H1 (cell line): ENCODE data around the gene SLC13A4. TPM values are rescaled to one million over a fixed set of nuclear protein-coding genes. Genes with fewer than 3 reads are reported as not detected.

Experiments used
- CTCF ChIA-PET: fragments of 300-600 bp; sonication (Branson Sonifier 250); formaldehyde crosslinking; loops from one replicate; lab custom pipeline; 2021; ENCODE audit not compliant: partially characterized antibody; lab: Charles Lee
- POLR2A ChIA-PET: fragments of 300-600 bp; sonication (Branson Sonifier 250); formaldehyde crosslinking; loops from one replicate; lab custom pipeline; 2021; ENCODE audit warnings: inconsistent platforms; ENCODE audit not compliant: partially characterized antibody; lab: Charles Lee
- DNase-seq, 2 experiments: peaks; one replicate each; pipeline versions ENCODE4 v3.0.0 to v3.0.0-alpha.2; 2010 to 2022; ENCODE audit warnings: low spot score in 2 of 2, low read depth in 1 of 2, mixed read lengths in 1 of 2
- FAIRE-seq: peaks from 2 replicates; lab custom pipeline; 2011; peaks lifted over from hg19 to GRCh38; lab: Jason Lieb, UNC
- H2AFZ ChIP-seq: 2 replicates; pipeline ENCODE4 v1.8.1; 2012; ENCODE audit warnings: low read length, inconsistent platforms
- H2AK5ac ChIP-seq: 2 replicates; pipeline ENCODE4 v1.6.1; 2013; ENCODE audit warnings: low read depth, low read length
- H2BK120ac ChIP-seq: replicated peaks from 2 replicates; pipeline ENCODE3; 2013; ENCODE audit warnings: low read depth, low read length, inconsistent platforms
- H2BK12ac ChIP-seq: 2 replicates; pipeline ENCODE4 v1.6.1; 2013; ENCODE audit warnings: low read depth, low read length
- H2BK15ac ChIP-seq: 2 replicates; pipeline ENCODE4 v1.6.1; 2013; ENCODE audit warnings: low read length
- H2BK20ac ChIP-seq: 2 replicates; pipeline ENCODE4 v1.6.1; 2013; ENCODE audit warnings: low read length
- H2BK5ac ChIP-seq: 2 replicates; pipeline ENCODE4 v1.6.1; 2013; ENCODE audit warnings: low read depth, low read length
- H3K14ac ChIP-seq: 2 replicates; pipeline ENCODE4 v1.6.1; 2013; ENCODE audit warnings: inconsistent platforms; ENCODE audit not compliant: insufficient read length
- H3K18ac ChIP-seq: 2 replicates; pipeline ENCODE4 v1.6.1; 2013; ENCODE audit warnings: low read length; ENCODE audit errors: extremely low read depth
- H3K23ac ChIP-seq: 2 replicates; pipeline ENCODE4 v1.6.1; 2013; ENCODE audit warnings: inconsistent platforms; ENCODE audit not compliant: insufficient read length
- H3K23me2 ChIP-seq: 2 replicates; pipeline ENCODE4 v1.6.1; 2013; ENCODE audit warnings: low read depth, low read length
- H3K27ac ChIP-seq: 2 replicates; pipeline ENCODE4 v1.6.1; 2011; ENCODE audit warnings: low read depth, low read length, inconsistent platforms
- H3K27me3 ChIP-seq, 4 experiments: replicated peaks in 1 of 4; 1 replicate in 1 of 4; 2 replicates in 3 of 4; pipeline versions ENCODE4 v1.6.1 to v1.8.1; 2011 to 2013; ENCODE audit warnings: low read length in 3 of 4, mild to moderate bottlenecking in 3 of 4, inconsistent platforms in 2 of 4, mixed read lengths in 2 of 4, moderate library complexity in 1 of 4; ENCODE audit not compliant: control insufficient read depth in 3 of 4, insufficient read depth in 3 of 4; ENCODE audit errors: extremely low read depth in 1 of 4
- H3K36me3 ChIP-seq, 4 experiments: 2 replicates each; pipeline versions ENCODE4 v1.6.1 to v1.8.1; 2011 to 2013; ENCODE audit warnings: mild to moderate bottlenecking in 4 of 4, low read length in 3 of 4, moderate library complexity in 2 of 4, control low read depth in 1 of 4, inconsistent platforms in 1 of 4; ENCODE audit not compliant: insufficient read depth in 4 of 4, control insufficient read depth in 2 of 4
- H3K4ac ChIP-seq: replicated peaks from 2 replicates; pipeline ENCODE3; 2013; ENCODE audit warnings: low read length, low read depth, mixed read lengths, inconsistent platforms; ENCODE audit not compliant: insufficient read length
- H3K4me1 ChIP-seq, 4 experiments: replicated peaks in 1 of 4; 1 replicate in 1 of 4; 2 replicates in 3 of 4; pipeline versions ENCODE4 v1.6.1 to v1.8.1; 2011 to 2013; ENCODE audit warnings: low read length in 3 of 4, inconsistent platforms in 2 of 4, mixed read lengths in 1 of 4; ENCODE audit not compliant: insufficient read depth in 4 of 4, control insufficient read depth in 3 of 4
- H3K4me2 ChIP-seq, 2 experiments: 2 replicates each; pipeline versions ENCODE4 v1.6.1 to v1.8.1; 2011 to 2013; ENCODE audit warnings: low read depth in 2 of 2, low read length in 2 of 2, control low read depth in 1 of 2, inconsistent platforms in 1 of 2, mild to moderate bottlenecking in 1 of 2; ENCODE audit not compliant: insufficient read depth in 1 of 2
- H3K4me3 ChIP-seq, 4 experiments: fragments of 200-600, 300-600 bp in 1 of 4; sonication (generic), shearing (Covaris generic), sonication (Bioruptor Twin) in 1 of 4; 2 replicates each; pipeline versions ENCODE4 v1.5.1 to v1.8.1; 2011 to 2016; ENCODE audit warnings: low read length in 4 of 4, low read depth in 3 of 4, control low read depth in 2 of 4, inconsistent platforms in 2 of 4, mild to moderate bottlenecking in 2 of 4, mixed read lengths in 1 of 4, moderate library complexity in 1 of 4; ENCODE audit not compliant: insufficient read depth in 2 of 4; ENCODE audit errors: extremely low read depth in 1 of 4
- H3K56ac ChIP-seq: replicated peaks from 2 replicates; pipeline ENCODE3; 2013; ENCODE audit warnings: low read depth, mild to moderate bottlenecking, mixed read lengths, low read length, inconsistent platforms; ENCODE audit not compliant: insufficient read length
- H3K79me1 ChIP-seq: 2 replicates; pipeline ENCODE4 v1.6.1; 2013; ENCODE audit warnings: low read depth, low read length, control low read depth
- H3K79me2 ChIP-seq, 2 experiments: 2 replicates each; pipeline versions ENCODE4 v1.6.1 to v1.8.1; 2012 to 2013; ENCODE audit warnings: low read length in 2 of 2, mild to moderate bottlenecking in 2 of 2, inconsistent platforms in 1 of 2; ENCODE audit not compliant: insufficient read depth in 2 of 2, control insufficient read depth in 1 of 2
- H3K9ac ChIP-seq, 4 experiments: replicated peaks in 1 of 4; 1 replicate in 1 of 4; 2 replicates in 3 of 4; pipeline versions ENCODE4 v1.6.1 to v1.8.1; 2011 to 2013; ENCODE audit warnings: low read depth in 3 of 4, low read length in 3 of 4, control low read depth in 2 of 4, mild to moderate bottlenecking in 2 of 4, moderate library complexity in 2 of 4, inconsistent platforms in 1 of 4; ENCODE audit errors: extremely low read depth in 1 of 4
- H3K9me3 ChIP-seq, 2 experiments: 2 replicates each; pipeline versions ENCODE4 v1.6.1 to v1.8.1; 2012 to 2013; ENCODE audit warnings: mild to moderate bottlenecking in 2 of 2, moderate library complexity in 2 of 2, control low read depth in 1 of 2, inconsistent platforms in 1 of 2, low read depth in 1 of 2, low read length in 1 of 2, mixed read lengths in 1 of 2; ENCODE audit not compliant: insufficient read depth in 2 of 2
- H4K20me1 ChIP-seq, 2 experiments: replicated peaks in 1 of 2; 2 replicates each; pipeline versions ENCODE3 to v1.8.1; 2011 to 2013; ENCODE audit warnings: inconsistent platforms in 2 of 2, low read length in 2 of 2, mild to moderate bottlenecking in 1 of 2; ENCODE audit not compliant: insufficient read depth in 2 of 2, control insufficient read depth in 1 of 2
- H4K5ac ChIP-seq: 2 replicates; pipeline ENCODE4 v1.6.1; 2013; ENCODE audit warnings: low read length, low read depth, mixed read lengths, inconsistent platforms; ENCODE audit not compliant: insufficient read length
- H4K8ac ChIP-seq: 2 replicates; pipeline ENCODE4 v1.8.0; 2013; ENCODE audit warnings: mild to moderate bottlenecking, moderate library complexity, low read length, inconsistent platforms; ENCODE audit not compliant: insufficient read depth; ENCODE audit errors: extremely low read depth
- H4K91ac ChIP-seq: replicated peaks from 2 replicates; pipeline ENCODE3; 2013; ENCODE audit warnings: low read length, mixed read lengths, inconsistent platforms; ENCODE audit not compliant: insufficient read length
- ATF2 ChIP-seq: IDR thresholded peaks from 2 replicates; pipeline ENCODE4 v1.6.1; 2012; ENCODE audit warnings: low read length, inconsistent platforms
- CBX8 ChIP-seq: fragments of 300-800, 300-1000 bp; sonication (generic); IDR thresholded peaks from 2 replicates; pipeline ENCODE4 v1.7.1; 2016; ENCODE audit warnings: low read depth, low read length, borderline replicate concordance
- CHD1 ChIP-seq: IDR thresholded peaks from 2 replicates; pipeline ENCODE4 v1.6.1; 2012; ENCODE audit warnings: low read depth, low read length, improper control_type of control experiment
- CREB1 ChIP-seq: IDR thresholded peaks from 2 replicates; pipeline ENCODE4 v1.6.1; 2012; ENCODE audit warnings: inconsistent platforms
- GABPA ChIP-seq: IDR thresholded peaks from 2 replicates; pipeline ENCODE4 v1.6.1; 2011; ENCODE audit warnings: mild to moderate bottlenecking, low read length, moderate library complexity, borderline replicate concordance; ENCODE audit not compliant: insufficient read depth
- JUND ChIP-seq: IDR thresholded peaks from 2 replicates; pipeline ENCODE4 v1.6.1; 2011; ENCODE audit warnings: mild to moderate bottlenecking, improper control_type of control experiment, low read length
- NANOG ChIP-seq: IDR thresholded peaks from 2 replicates; pipeline ENCODE4 v1.6.1; 2011; ENCODE audit warnings: low read length, low read depth, mild to moderate bottlenecking, inconsistent platforms; ENCODE audit not compliant: insufficient read depth, poor library complexity, severe bottlenecking
- POLR2AphosphoS5 ChIP-seq: IDR thresholded peaks from 2 replicates; pipeline ENCODE4 v1.6.1; 2011; ENCODE audit warnings: low read depth, low read length
- RBBP5 ChIP-seq: IDR thresholded peaks from 2 replicates; pipeline ENCODE4 v1.7.1; 2012; ENCODE audit warnings: low read depth, mild to moderate bottlenecking, inconsistent platforms, low read length, moderate library complexity, borderline replicate concordance
- RFX5 ChIP-seq: IDR thresholded peaks from 2 replicates; pipeline ENCODE4 v1.6.1; 2011; ENCODE audit warnings: low read depth, low read length, improper control_type of control experiment, borderline replicate concordance
- SP2 ChIP-seq: IDR thresholded peaks from 2 replicates; pipeline ENCODE4 v1.6.1; 2012; ENCODE audit warnings: mild to moderate bottlenecking, low read length, inconsistent platforms
- TCF12 ChIP-seq: IDR thresholded peaks from 2 replicates; pipeline ENCODE4 v1.6.1; 2011; ENCODE audit warnings: low read depth, mild to moderate bottlenecking, low read length
- WGBS, 2 experiments: shearing (Covaris generic) in 1 of 2; methylation state at CpG; one replicate each; pipeline versions ENCODE4 v1.1.6 to v1.1.7; 2013 to 2015; ENCODE audit warnings: low lambda C conversion rate in 2 of 2, mixed read lengths in 2 of 2, inconsistent platforms in 1 of 2, low coverage in 1 of 2, missing lambda C conversion rate in 1 of 2; ENCODE audit not compliant: insufficient replicate concordance in 2 of 2, insufficient coverage in 1 of 2, insufficient read length in 1 of 2; ENCODE audit errors: extremely low coverage in 1 of 2, missing lambda C conversion rate in 1 of 2; 5-methylcytosine and 5-hydroxymethylcytosine counted together
- polyA plus RNA-seq, 7 experiments: library from polyadenylated mRNA; depleted of rRNA in 3 of 7; stranded (reverse) in 5 of 7; unstranded in 2 of 7; fragments of >200 nt in 5 of 7; fragments of 200-250 nt in 2 of 7; gene quantifications; 1 replicate in 5 of 7; 2 replicates in 1 of 7; 4 replicates in 1 of 7; pipeline versions ENCODE4 v1.2.1 to v1.2.3, GENCODE V29; 2011 to 2013; ENCODE audit warnings: missing spikeins in 2 of 7, mixed read lengths in 2 of 7
- total RNA-seq: library from RNA; stranded (reverse); fragmentation: NEBNext Ultra II Directional; extraction: Animal tissue kit (Norgen Biotek cat#: 25700); gene quantifications from 2 replicates; pipeline ENCODE4 v1.2.1, GENCODE V29; 2021
- TF ChIP-seq, protein P1 (sequence below): IDR thresholded peaks from 2 replicates; pipeline ENCODE4 v1.6.1; 2012; ENCODE audit warnings: inconsistent platforms

SLC13A4 gene
- total and polyA plus RNA-seq, 2 of the 8 experiments (the other 6 are each of a cell fraction or from before 2014, with no cell fraction given) = 3.9 to 7.5 TPM

DNA sequence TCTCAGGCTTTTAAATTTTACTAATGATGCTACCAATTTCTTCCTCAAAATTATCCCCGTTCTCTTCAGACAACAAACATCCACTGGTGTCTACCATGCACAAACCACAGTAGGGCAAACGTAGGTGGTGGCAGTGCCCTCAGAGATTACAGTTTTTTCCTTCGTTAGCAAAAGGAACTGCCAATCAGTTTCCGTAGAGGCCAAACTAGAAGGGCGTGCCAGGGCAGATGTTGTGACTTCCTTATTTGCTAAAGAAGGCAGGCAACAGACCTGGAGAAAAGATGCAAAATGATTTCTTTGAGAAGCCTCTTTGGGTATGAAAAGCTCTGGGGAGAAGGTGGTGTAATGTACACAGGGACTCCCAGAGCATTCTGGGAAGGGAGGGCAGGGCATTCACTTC lies 28.2 kb upstream of the SLC13A4 start:
- Histone ChIP-seq H3K79me1 (no peaks in the 10 kb centered on the region), H2AK5ac (no peak overlapping the region), H3K79me2 (no peaks in the 10 kb centered on the region), H3K14ac (no peak overlapping the region), H2BK12ac (no peak overlapping the region), H3K27me3 (no peaks in the 10 kb centered on the region), H3K4me2 (no peak overlapping the region), H3K9me3 (peaks cover 2% of the 10 kb centered on the region in 2 experiments), H3K4me3 (no peak overlapping the region), H3K9ac (no peak overlapping the region), H2BK20ac (no peak overlapping the region), H2BK5ac (no peak overlapping the region), H3K4me1 (peaks cover 2 to 20% (median 5%) of the 10 kb centered on the region in 4 experiments; a peak in 5 of 7 replicates), H3K23ac (no peak overlapping the region), H4K5ac (no peak overlapping the region), H4K91ac (no peak overlapping the region), H3K23me2 (no peaks in the 10 kb centered on the region), H3K4ac (no peak overlapping the region), H3K56ac (no peak overlapping the region), H2BK15ac (no peak overlapping the region), H3K27ac (no peak overlapping the region), H2BK120ac (no peak overlapping the region), H3K36me3 (no peaks in the 10 kb centered on the region), H3K18ac (no peak overlapping the region), H2AFZ (no peak overlapping the region), H4K20me1 (no peaks in the 10 kb centered on the region), H4K8ac (no peak overlapping the region)
- WGBS, 2 experiments = 75% methylated on average over 5 of the region's 5 CpGs; no CpG with 5 or more reads in 1 of the 2 experiments
- ChIA-PET CTCF (interaction anchor here (0.9 to 3.4 kb wide), 2 partner anchors 9 to 45 kb away, joined by 3 to 12 read pairs; no protein-coding TSS in a partner anchor), POLR2A (no interaction called here)
- TF ChIP-seq JUND = no peak
- TF ChIP-seq NANOG = no peak
- no peak for TF ChIP-seq TCF12
- TF ChIP-seq GABPA = no peak
- no peak for TF ChIP-seq POLR2AphosphoS5
- TF ChIP-seq RFX5 = no peak
- no peak for TF ChIP-seq ATF2
- no peak for TF ChIP-seq CHD1
- no peak for TF ChIP-seq RBBP5
- TF ChIP-seq SP2 = no peak
- TF ChIP-seq CBX8 = no peak
- no peak for TF ChIP-seq CREB1
- TF ChIP-seq, protein P1, sequence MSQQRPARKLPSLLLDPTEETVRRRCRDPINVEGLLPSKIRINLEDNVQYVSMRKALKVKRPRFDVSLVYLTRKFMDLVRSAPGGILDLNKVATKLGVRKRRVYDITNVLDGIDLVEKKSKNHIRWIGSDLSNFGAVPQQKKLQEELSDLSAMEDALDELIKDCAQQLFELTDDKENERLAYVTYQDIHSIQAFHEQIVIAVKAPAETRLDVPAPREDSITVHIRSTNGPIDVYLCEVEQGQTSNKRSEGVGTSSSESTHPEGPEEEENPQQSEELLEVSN = no peak
- DNase-seq (no peak), FAIRE-seq (no peak)
